IMR-90 (cell line): ENCODE measurements around the gene GJC3.
"Not testable (repeated sequence)": the region's sequence is repeated elsewhere in the genome, so short reads cannot be mapped to it uniquely, and the experiment has no call there.

Source experiments
- CEBPB ChIP-seq: IDR thresholded peaks from 2 replicates; pipeline ENCODE4 v1.6.1; 2012; ENCODE audit warnings: low read depth, low read length, improper control_type of control experiment
- MAZ ChIP-seq: IDR thresholded peaks from 2 replicates; pipeline ENCODE4 v1.6.1; 2012; ENCODE audit warnings: low read depth, mild to moderate bottlenecking, low read length, improper control_type of control experiment, moderate library complexity, borderline replicate concordance
- NFE2L2 ChIP-seq: fragments of 150-350 bp; IDR thresholded peaks from 2 replicates; pipeline ENCODE4 v1.6.1; 2016; ENCODE audit warnings: low read depth, mild to moderate bottlenecking, low read length
- POLR2A ChIP-seq: IDR thresholded peaks from 2 replicates; pipeline ENCODE4 v1.6.1; 2012; ENCODE audit warnings: mild to moderate bottlenecking, low read depth, low read length
- RAD21 ChIP-seq: IDR thresholded peaks from 2 replicates; pipeline ENCODE4 v1.6.1; 2012; ENCODE audit warnings: low read length, improper control_type of control experiment
- USF2 ChIP-seq: fragments of 150-350 bp; IDR thresholded peaks from 2 replicates; pipeline ENCODE4 v1.6.1; 2017; ENCODE audit warnings: mild to moderate bottlenecking, antibody characterized with exemption, low read length, low read depth
- TF ChIP-seq, protein P1 (sequence below): conservative IDR thresholded peaks from 2 replicates; pipeline ENCODE4 v1.5.1; 2012; ENCODE audit warnings: mild to moderate bottlenecking, low read depth, low read length, improper control_type of control experiment

DNA sequence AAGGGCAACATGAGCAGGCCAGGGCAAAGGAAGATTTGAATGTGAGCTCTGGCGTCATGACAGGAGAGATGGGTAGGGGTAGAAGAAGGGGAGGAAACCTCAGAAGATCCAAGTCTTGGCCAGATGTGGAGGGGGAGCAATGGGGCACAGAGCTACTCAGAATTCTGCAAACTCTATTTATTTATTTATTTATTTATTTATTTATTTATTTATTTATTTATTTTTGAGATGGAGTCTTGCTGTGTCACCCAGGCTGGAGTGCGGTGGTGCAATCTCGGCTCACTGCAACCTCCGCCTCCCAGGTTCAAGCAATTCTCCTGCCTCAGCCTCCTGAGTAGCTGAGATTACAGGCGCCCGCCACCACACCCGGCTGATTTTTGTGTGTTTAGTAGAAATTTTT lies 25.2 kb upstream of the GJC3 start:
- TF ChIP-seq, protein P1, sequence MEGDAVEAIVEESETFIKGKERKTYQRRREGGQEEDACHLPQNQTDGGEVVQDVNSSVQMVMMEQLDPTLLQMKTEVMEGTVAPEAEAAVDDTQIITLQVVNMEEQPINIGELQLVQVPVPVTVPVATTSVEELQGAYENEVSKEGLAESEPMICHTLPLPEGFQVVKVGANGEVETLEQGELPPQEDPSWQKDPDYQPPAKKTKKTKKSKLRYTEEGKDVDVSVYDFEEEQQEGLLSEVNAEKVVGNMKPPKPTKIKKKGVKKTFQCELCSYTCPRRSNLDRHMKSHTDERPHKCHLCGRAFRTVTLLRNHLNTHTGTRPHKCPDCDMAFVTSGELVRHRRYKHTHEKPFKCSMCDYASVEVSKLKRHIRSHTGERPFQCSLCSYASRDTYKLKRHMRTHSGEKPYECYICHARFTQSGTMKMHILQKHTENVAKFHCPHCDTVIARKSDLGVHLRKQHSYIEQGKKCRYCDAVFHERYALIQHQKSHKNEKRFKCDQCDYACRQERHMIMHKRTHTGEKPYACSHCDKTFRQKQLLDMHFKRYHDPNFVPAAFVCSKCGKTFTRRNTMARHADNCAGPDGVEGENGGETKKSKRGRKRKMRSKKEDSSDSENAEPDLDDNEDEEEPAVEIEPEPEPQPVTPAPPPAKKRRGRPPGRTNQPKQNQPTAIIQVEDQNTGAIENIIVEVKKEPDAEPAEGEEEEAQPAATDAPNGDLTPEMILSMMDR, result not testable (repeated sequence)
- TF ChIP-seq POLR2A, USF2, CEBPB, MAZ, RAD21, NFE2L2: not testable (repeated sequence)
